HG03060 (cell line): ENCODE measurements around the gene ESRRA.
"Not testable (repeated sequence)": the region's sequence is repeated elsewhere in the genome, so short reads cannot be mapped to it uniquely, and the experiment has no call there.

Source experiments
- ATAC-seq: cut with Tn5 transposase; IDR thresholded peaks from one replicate; pipeline ENCODE4 v1.9.1; 2021; ENCODE audit warnings: low read depth, moderate number of reproducible peaks; ENCODE audit not compliant: unreplicated experiment

ESRRA gene

GRCh38 chr11:64306876-64307622 is 1.7 kb downstream of the ESRRA start:
- no peak for ATAC-seq

GRCh38 chr11:64307795-64308194 is 2.5 kb downstream of the ESRRA start:
- ATAC-seq: not testable (repeated sequence)

- ATAC-seq: no peak
Observed at GRCh38 chr11:64312947-64313346, 7.6 kb downstream of the ESRRA start.

- no peak for ATAC-seq
Observed at GRCh38 chr11:64313491-64314145, 8.3 kb downstream of the ESRRA start.

GRCh38 chr11:64314146-64314804 is 9.0 kb downstream of the ESRRA start:
- ATAC-seq: no peak

GRCh38 chr11:64314805-64315561 is 9.7 kb downstream of the ESRRA start:
- ATAC-seq: no peak

GRCh38 chr11:64315667-64316526 is 10.6 kb downstream of the ESRRA start:
- ATAC-seq: not testable (repeated sequence)

- no peak for ATAC-seq
Observed at GRCh38 chr11:64316672-64317324, 11.5 kb downstream of the ESRRA start.

- peak; percentile 40 for ATAC-seq
Observed at GRCh38 chr11:64317325-64317960, 12.1 kb downstream of the ESRRA start, which contains the start of gene TRMT112. TSS of gene TRMT112 (minus strand) at chr11:64317559. CDS start at chr11:64317526, 33 bp downstream.

- ATAC-seq: peak; percentile 33
Observed at GRCh38 chr11:64317961-64318765, 12.8 kb downstream of the ESRRA start, which contains the start of gene PRDX5. TSS of gene PRDX5 (plus strand) at chr11:64318121. CDS start at chr11:64318216, 95 bp downstream.

- ATAC-seq: no peak
Observed at GRCh38 chr11:64318766-64319761, 13.7 kb downstream of the ESRRA start.

- ATAC-seq: no peak
Observed at GRCh38 chr11:64320556-64320955, 15.2 kb downstream of the ESRRA start.

- ATAC-seq: no peak
Observed at GRCh38 chr11:64321026-64321425, 15.7 kb downstream of the ESRRA start.

GRCh38 chr11:64321533-64321932 is 16.2 kb downstream of the ESRRA start:
- ATAC-seq: no peak

GRCh38 chr11:64322925-64323260 is 17.6 kb downstream of the ESRRA start:
- ATAC-seq: no peak

GRCh38 chr11:64323373-64323772 is 18.0 kb downstream of the ESRRA start:
- no peak for ATAC-seq

- ATAC-seq: not testable (repeated sequence)
Observed at GRCh38 chr11:64323984-64324383, 18.7 kb downstream of the ESRRA start.
